Suprapubic skin (tissue), 4 donors: Measurements from ENCODE around the gene CNIH4. TPM values are rescaled to one million over a fixed set of nuclear protein-coding genes. Genes with fewer than 3 reads are reported as not detected.
A peak's percentile ranks its signal among the peaks of the same experiment; 100 is the strongest.

Experiments used
- DNase-seq, 2 donors: peaks; one replicate each; pipeline ENCODE4 v3.0.0-alpha.2; 2019; ENCODE audit warnings: low spot score in 2 of 2
- H3K27ac ChIP-seq: fragments of 200-600 bp; sonication (generic); one replicate; pipeline ENCODE4 v1.5.1; 2019
- H3K27me3 ChIP-seq: fragments of 200-600 bp; sonication (generic); one replicate; pipeline ENCODE4 v1.5.1; 2019
- H3K36me3 ChIP-seq: fragments of 200-600 bp; sonication (generic); one replicate; pipeline ENCODE4 v1.5.1; 2019
- H3K4me1 ChIP-seq: fragments of 200-600 bp; sonication (generic); one replicate; pipeline ENCODE4 v1.5.1; 2019
- H3K4me3 ChIP-seq: fragments of 200-600 bp; sonication (generic); one replicate; pipeline ENCODE4 v1.5.1; 2019; ENCODE audit warnings: mild to moderate bottlenecking
- H3K9me3 ChIP-seq: fragments of 200-600 bp; sonication (generic); one replicate; pipeline ENCODE4 v1.5.1; 2019
- CTCF ChIP-seq, 2 donors: fragments of 200-600 bp in 1 of 2; fragments of 450-650 bp in 1 of 2; sonication (generic) in 1 of 2; IDR thresholded peaks; one replicate each; pipeline ENCODE4 v1.5.1; 2016 to 2019; ENCODE audit warnings: antibody characterized with exemption in 2 of 2, mild to moderate bottlenecking in 1 of 2, moderate library complexity in 1 of 2
- EP300 ChIP-seq: sonication (generic); formaldehyde crosslinking; IDR thresholded peaks from one replicate; pipeline ENCODE4 v1.6.1; 2017; ENCODE audit warnings: antibody characterized with exemption
- POLR2A ChIP-seq, 2 donors: fragments of 450-650 bp; IDR thresholded peaks; one replicate each; pipeline ENCODE4 v1.6.1; 2017; ENCODE audit warnings: antibody characterized with exemption in 2 of 2, mild to moderate bottlenecking in 2 of 2, moderate library complexity in 2 of 2
- POLR2AphosphoS5 ChIP-seq, 3 donors: sonication (generic); formaldehyde crosslinking; IDR thresholded peaks; one replicate each; pipeline ENCODE4 v1.6.1; 2017; ENCODE audit warnings: antibody characterized with exemption in 3 of 3
- WGBS: methylation state at CpG from one replicate; pipeline ENCODE4 v1.1.5; 2018; 5-methylcytosine and 5-hydroxymethylcytosine counted together
- total RNA-seq, 4 donors: library from RNA; depleted of rRNA; stranded (reverse); fragments of >200 nt; gene quantifications; one replicate each; pipeline ENCODE4 v1.1.0, GENCODE V29; 2016

The CNIH4 gene
- total RNA-seq, 4 donors from 2014 or later, result 27.8 to 49.5 (median 29.8) TPM

- H3K27ac ChIP-seq, result no peak overlapping the region
- no peaks in the 10 kb centered on the region for H3K27me3 ChIP-seq
- no peak overlapping the region for H3K4me3 ChIP-seq
- H3K36me3 ChIP-seq, result peaks cover 8% of the 10 kb centered on the region
- DNase-seq, result no peak
- H3K9me3 ChIP-seq, result no peaks in the 10 kb centered on the region
- 64% methylated on average over 1 of the region's 1 CpG for WGBS
- peaks cover 33% of the 10 kb centered on the region for H3K4me1 ChIP-seq
- TF ChIP-seq POLR2A (IDR thresholded peaks at IDR 0.05), result no peak
Measured at GRCh38 chr1:224325959-224326358, 30.7 kb upstream of the CNIH4 start.

GRCh38 chr1:224328644-224329043 lies 28.0 kb upstream of the CNIH4 start:
- TF ChIP-seq POLR2A (IDR thresholded peaks at IDR 0.05), result no peak
- TF ChIP-seq CTCF (IDR thresholded peaks at IDR 0.05), result no peak
- no peak for TF ChIP-seq POLR2AphosphoS5 (IDR thresholded peaks at IDR 0.05)
- no peak for TF ChIP-seq EP300
- peaks cover 8% of the 10 kb centered on the region for H3K36me3 ChIP-seq
- 70% methylated on average over 6 of the region's 6 CpGs for WGBS

DNA sequence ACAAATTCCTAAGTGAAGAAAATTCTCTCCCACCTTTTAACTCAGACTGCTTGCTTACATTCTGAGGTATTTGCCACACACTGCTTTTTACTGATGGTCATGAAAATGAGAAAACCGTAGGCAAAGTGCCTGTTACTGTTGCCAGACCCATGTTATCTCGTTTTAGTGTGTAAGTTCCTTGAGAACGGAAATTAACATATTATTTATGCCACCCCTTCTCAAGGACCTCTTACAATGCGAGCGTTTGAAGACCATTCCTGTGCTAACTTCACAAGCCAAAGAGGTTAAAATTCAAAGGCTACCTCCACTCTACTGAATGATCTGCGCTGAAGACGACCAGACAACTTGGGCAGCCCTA lies 27.2 kb upstream of the CNIH4 start:
- H3K4me3 ChIP-seq, result peak overlapping the region; percentile 78
- peaks cover 8% of the 10 kb centered on the region for H3K36me3 ChIP-seq
- H3K4me1 ChIP-seq, result peaks cover 30% of the 10 kb centered on the region
- WGBS, result under 1% methylated on average over 7 of the region's 7 CpGs
- no peaks in the 10 kb centered on the region for H3K27me3 ChIP-seq
- peak overlapping the region; percentile 93 for H3K27ac ChIP-seq
- no peak for DNase-seq
- H3K9me3 ChIP-seq, result no peaks in the 10 kb centered on the region
- TF ChIP-seq EP300, result no peak

More at GRCh38 chr1:224328644-224329043, 28.0 kb upstream of the CNIH4 start:
- DNase-seq, result no peak
- H3K9me3 ChIP-seq, result no peaks in the 10 kb centered on the region
- peaks cover 34% of the 10 kb centered on the region for H3K4me1 ChIP-seq
- H3K4me3 ChIP-seq, result peak overlapping the region; percentile 78
- H3K27ac ChIP-seq, result no peak overlapping the region
- H3K27me3 ChIP-seq, result no peaks in the 10 kb centered on the region

- Histone ChIP-seq H3K9me3 (no peaks in the 10 kb centered on the region), H3K27me3 (no peaks in the 10 kb centered on the region), H3K4me3 (peak within 1 kb of the TSS; percentile 78), H3K27ac (peak within 1 kb of the TSS; percentile 93), H3K36me3 (peaks cover 5% of the 10 kb centered on the region), H3K4me1 (peaks cover 30% of the 10 kb centered on the region)
- peak in 1 of 3 donors; percentile 43 for TF ChIP-seq POLR2AphosphoS5 (IDR thresholded peaks at IDR 0.05)
- no peak for TF ChIP-seq EP300
- WGBS, result under 1% methylated on average over 49 of the region's 52 CpGs
- peak; percentile 89 for DNase-seq
Measured at GRCh38 chr1:224329842-224330753, 26.6 kb upstream of the CNIH4 start, which contains the start of gene NVL. NVL (minus strand) TSS chr1:224330172; CDS start chr1:224330127, 45 bp downstream.

- Histone ChIP-seq H3K4me3 (peak overlapping the region; percentile 78), H3K4me1 (peaks cover 30% of the 10 kb centered on the region), H3K27me3 (no peaks in the 10 kb centered on the region), H3K9me3 (no peaks in the 10 kb centered on the region), H3K27ac (no peak overlapping the region), H3K36me3 (no peaks in the 10 kb centered on the region)
- TF ChIP-seq CTCF (IDR thresholded peaks at IDR 0.05), result no peak
- TF ChIP-seq POLR2A (IDR thresholded peaks at IDR 0.05), result no peak
- TF ChIP-seq EP300, result no peak
- TF ChIP-seq POLR2AphosphoS5 (IDR thresholded peaks at IDR 0.05), result no peak
- DNase-seq, result no peak
- 96% methylated on average over 2 of the region's 2 CpGs for WGBS
Measured at GRCh38 chr1:224331326-224331725, 25.4 kb upstream of the CNIH4 start.

GRCh38 chr1:224331824-224332223 lies 24.9 kb upstream of the CNIH4 start:
- TF ChIP-seq EP300 (no peak), POLR2A (IDR thresholded peaks at IDR 0.05) (no peak), POLR2AphosphoS5 (IDR thresholded peaks at IDR 0.05) (no peak), CTCF (IDR thresholded peaks at IDR 0.05) (no peak)
- Histone ChIP-seq H3K36me3 (no peaks in the 10 kb centered on the region), H3K4me3 (no peak overlapping the region), H3K27me3 (no peaks in the 10 kb centered on the region), H3K4me1 (peaks cover 29% of the 10 kb centered on the region), H3K9me3 (no peaks in the 10 kb centered on the region), H3K27ac (no peak overlapping the region)
- no peak for DNase-seq
- WGBS, result 96% methylated on average over 2 of the region's 2 CpGs
